ENCODE measurements around the gene INS. TPM values are rescaled to one million over a fixed set of nuclear protein-coding genes. Genes with fewer than 3 reads are reported as not detected.

The INS gene
- total and polyA plus RNA-seq, 2 of the 8 experiments (the other 6 are each of a cell fraction or from before 2014, with no cell fraction given): not detected

DNA sequence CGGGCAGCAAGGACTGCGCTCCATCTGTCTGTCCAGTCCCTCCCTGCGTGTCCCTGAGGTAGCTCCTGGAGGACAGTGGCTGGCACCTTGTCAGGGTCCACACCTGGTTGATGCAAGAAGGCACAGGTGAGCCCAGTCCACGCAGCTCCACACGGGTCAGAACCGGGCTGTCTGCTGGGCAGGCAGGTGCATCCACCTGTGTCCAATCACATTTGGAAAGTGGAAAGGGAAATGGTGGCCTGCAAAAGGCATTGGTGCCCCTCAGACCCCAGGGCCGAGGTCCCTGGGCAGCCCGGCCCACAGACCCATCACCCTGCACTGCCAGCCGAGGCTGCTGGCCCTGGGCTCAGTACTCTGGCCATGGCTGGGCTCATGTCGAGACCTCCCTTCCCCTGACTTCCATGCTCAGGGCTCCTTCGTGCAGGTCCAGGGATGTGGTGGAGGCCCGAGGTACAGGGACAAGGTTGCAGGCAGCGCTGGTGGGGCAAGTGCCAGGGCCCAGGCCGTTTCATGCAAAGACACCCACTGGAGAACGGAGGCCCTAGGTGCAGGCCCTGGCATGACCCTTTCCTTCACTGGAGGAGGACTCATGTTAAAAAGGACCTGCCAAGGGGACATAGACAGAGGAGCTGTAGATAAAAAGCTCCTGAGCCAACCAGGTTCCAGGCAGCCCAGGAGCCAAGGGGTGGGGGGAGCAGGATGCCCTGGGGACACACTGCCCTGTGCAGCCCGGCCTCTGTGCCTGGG lies 49.5 kb upstream of the INS start (continued):
- no peak for TF ChIP-seq EZH2 (IDR thresholded peaks at IDR 0.05; ENCODE audit: low read depth, low read length, severe bottlenecking)

All from H1 (cell line).